HEK293T (cell line): ENCODE measurements around the gene STK39.

Source experiments
- CTCF ChIA-PET: fragments of 350-600 bp; formaldehyde crosslinking; extraction: SDS; loops from one replicate; lab custom pipeline; 2021; ENCODE audit warnings: antibody characterized with exemption, inconsistent platforms; lab: Yijun Ruan, JAX
- POLR2A ChIA-PET: fragments of 350-600 bp; formaldehyde crosslinking; extraction: SDS; loops from one replicate; lab custom pipeline; 2020; ENCODE audit warnings: antibody characterized with exemption, inconsistent platforms; lab: Yijun Ruan, JAX
- DNase-seq: peaks from one replicate; pipeline ENCODE4 v3.0.0; 2012; ENCODE audit warnings: mixed read lengths; ENCODE audit errors: extremely low spot score
- ARNT ChIP-seq: fragments of 450-650 bp; IDR thresholded peaks from 2 replicates; pipeline ENCODE4 v1.6.1; 2017; ENCODE audit warnings: mild to moderate bottlenecking
- BHLHE40 ChIP-seq: fragments of 450-650 bp; IDR thresholded peaks from 2 replicates; pipeline ENCODE4 v1.6.1; 2016; ENCODE audit warnings: mild to moderate bottlenecking, moderate library complexity, borderline replicate concordance
- CTBP1 ChIP-seq: fragments of 450-650 bp; IDR thresholded peaks from 2 replicates; pipeline ENCODE4 v1.6.1; 2016; ENCODE audit warnings: borderline replicate concordance
- ELF4 ChIP-seq: fragments of 450-650 bp; IDR thresholded peaks from 2 replicates; pipeline ENCODE4 v1.6.1; 2017; ENCODE audit warnings: antibody characterized with exemption
- FOXA1 ChIP-seq: fragments of 450-650 bp; IDR thresholded peaks from 2 replicates; pipeline ENCODE4 v1.6.1; 2016; ENCODE audit warnings: mild to moderate bottlenecking
- FOXK2 ChIP-seq: fragments of 450-650 bp; IDR thresholded peaks from 2 replicates; pipeline ENCODE4 v1.6.1; 2016; ENCODE audit warnings: mild to moderate bottlenecking
- FOXM1 ChIP-seq: fragments of 450-650 bp; IDR thresholded peaks from 2 replicates; pipeline ENCODE4 v1.6.1; 2017; ENCODE audit warnings: mild to moderate bottlenecking, borderline replicate concordance
- HDGF ChIP-seq: fragments of 450-650 bp; IDR thresholded peaks from 2 replicates; pipeline ENCODE4 v1.6.1; 2017; ENCODE audit warnings: antibody characterized with exemption, borderline replicate concordance
- L3MBTL2 ChIP-seq: fragments of 450-650 bp; conservative IDR thresholded peaks from 2 replicates; pipeline ENCODE4 v1.6.1; 2016; ENCODE audit warnings: mild to moderate bottlenecking
- LEF1 ChIP-seq: fragments of 450-650 bp; IDR thresholded peaks from 2 replicates; pipeline ENCODE4 v1.6.1; 2017; ENCODE audit warnings: mild to moderate bottlenecking, borderline replicate concordance
- NFRKB ChIP-seq: fragments of 450-650 bp; IDR thresholded peaks from 2 replicates; pipeline ENCODE4 v1.6.1; 2016; ENCODE audit warnings: mild to moderate bottlenecking, moderate library complexity
- SP1 ChIP-seq: fragments of 450-650 bp; IDR thresholded peaks from 2 replicates; pipeline ENCODE4 v1.6.1; 2017
- SUZ12 ChIP-seq: fragments of 450-650 bp; IDR thresholded peaks from 2 replicates; pipeline ENCODE4 v1.6.1; 2016; ENCODE audit warnings: mild to moderate bottlenecking
- TARDBP ChIP-seq: fragments of 450-650 bp; IDR thresholded peaks from 2 replicates; pipeline ENCODE4 v1.6.1; 2016
- ZNF384 ChIP-seq: fragments of 450-650 bp; IDR thresholded peaks from 2 replicates; pipeline ENCODE4 v1.6.1; 2016
- TF ChIP-seq, protein P1 (sequence below): fragments of 450-650 bp; IDR thresholded peaks from 2 replicates; pipeline ENCODE4 v1.6.1; 2016

STK39 gene

DNA sequence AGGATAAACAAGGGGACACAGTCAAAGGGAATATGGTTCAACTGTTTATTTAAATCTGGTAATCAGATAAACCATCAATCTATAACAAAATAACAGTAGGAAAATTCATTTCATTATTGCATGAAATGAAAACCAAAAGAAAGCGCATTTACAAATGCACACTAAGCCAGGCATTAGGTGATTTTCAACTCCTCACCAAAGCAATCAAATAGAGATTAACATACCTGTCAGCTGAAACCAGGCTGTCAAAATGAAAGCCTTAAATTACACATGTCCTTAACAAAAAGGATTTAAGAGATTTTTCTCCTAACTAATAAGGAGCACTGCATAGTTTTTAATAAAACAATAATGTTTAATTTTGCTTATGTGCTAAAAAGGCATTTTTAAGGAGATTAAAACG lies 23.0 kb downstream of the STK39 start:
- no peak for DNase-seq
- CTCF ChIA-PET = no interaction called here
- TF ChIP-seq, protein P1, sequence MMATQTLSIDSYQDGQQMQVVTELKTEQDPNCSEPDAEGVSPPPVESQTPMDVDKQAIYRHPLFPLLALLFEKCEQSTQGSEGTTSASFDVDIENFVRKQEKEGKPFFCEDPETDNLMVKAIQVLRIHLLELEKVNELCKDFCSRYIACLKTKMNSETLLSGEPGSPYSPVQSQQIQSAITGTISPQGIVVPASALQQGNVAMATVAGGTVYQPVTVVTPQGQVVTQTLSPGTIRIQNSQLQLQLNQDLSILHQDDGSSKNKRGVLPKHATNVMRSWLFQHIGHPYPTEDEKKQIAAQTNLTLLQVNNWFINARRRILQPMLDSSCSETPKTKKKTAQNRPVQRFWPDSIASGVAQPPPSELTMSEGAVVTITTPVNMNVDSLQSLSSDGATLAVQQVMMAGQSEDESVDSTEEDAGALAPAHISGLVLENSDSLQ = no peak
- TF ChIP-seq TARDBP (no peak), HDGF (no peak), FOXM1 (no peak), FOXA1 (no peak)
- POLR2A ChIA-PET = no interaction called here

DNA sequence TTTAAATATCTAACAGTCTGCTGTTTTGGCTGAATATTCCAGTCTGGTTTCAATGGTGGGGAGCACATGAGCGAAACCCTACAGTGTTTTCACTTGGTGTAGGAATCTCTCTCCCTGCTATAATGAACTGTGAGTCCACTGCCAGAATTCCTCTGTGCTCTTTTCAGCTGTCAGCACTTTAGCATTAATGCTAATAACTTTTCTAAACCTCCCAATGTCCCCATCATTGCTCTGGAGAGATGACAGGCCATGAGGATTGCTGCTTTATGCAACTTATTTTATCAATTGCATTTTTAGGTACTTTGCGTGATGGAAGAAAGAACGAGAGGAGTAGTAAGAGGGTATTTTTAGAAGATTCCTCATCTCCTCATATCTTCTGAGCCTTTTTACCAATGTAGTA lies 25.3 kb downstream of the STK39 start:
- POLR2A ChIA-PET = no interaction called here
- TF ChIP-seq ARNT (no peak), ELF4 (no peak), SUZ12 (no peak), L3MBTL2 (no peak), ZNF384 (no peak), FOXM1 (no peak), TARDBP (no peak), FOXK2 (no peak), FOXA1 (no peak), SP1 (no peak), CTBP1 (no peak), LEF1 (no peak)
- TF ChIP-seq, protein P1 = no peak
- no peak for DNase-seq
- CTCF ChIA-PET = no interaction called here

DNA sequence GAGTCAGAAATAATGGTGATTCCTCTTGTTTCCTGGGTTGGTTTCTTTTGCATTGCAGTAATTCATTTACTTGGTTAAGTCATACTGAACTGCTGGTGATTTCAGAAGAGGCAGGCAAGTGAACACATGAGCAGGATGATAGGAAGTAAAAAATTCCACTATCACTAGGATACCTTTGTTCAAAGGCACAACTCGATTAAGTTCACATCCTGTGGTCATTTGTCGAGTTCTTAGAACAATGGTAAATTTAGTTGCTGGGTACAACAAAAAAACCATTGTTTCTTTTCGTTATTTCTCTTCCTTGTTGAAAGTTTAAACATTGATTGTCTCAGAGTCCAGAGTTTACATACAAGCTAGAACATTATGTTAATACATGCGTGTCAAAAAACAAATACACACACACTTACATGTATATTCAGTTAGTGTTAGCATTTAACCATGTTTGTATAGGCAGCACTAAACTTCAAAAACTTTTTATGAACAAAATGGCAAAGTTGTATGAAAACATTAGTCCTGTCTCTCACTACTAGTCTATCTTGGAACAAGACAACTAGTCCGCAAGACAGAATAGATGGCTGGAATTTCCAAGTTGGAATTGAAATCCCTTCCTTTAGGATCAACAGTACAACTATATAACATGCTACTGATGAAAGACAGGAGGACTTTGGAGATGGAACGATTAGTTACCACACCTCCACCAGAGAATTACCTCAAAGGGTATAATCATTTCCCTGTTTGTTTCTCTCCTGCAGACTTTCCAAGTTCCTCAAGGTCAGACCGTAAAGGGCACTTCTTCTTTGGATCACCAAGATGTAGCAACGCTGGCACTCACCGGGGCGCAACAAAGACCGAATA lies 26.2 kb downstream of the STK39 start:
- no peak for DNase-seq
- CTCF ChIA-PET = no interaction called here
- TF ChIP-seq LEF1 = no peak
- POLR2A ChIA-PET = no interaction called here

DNA sequence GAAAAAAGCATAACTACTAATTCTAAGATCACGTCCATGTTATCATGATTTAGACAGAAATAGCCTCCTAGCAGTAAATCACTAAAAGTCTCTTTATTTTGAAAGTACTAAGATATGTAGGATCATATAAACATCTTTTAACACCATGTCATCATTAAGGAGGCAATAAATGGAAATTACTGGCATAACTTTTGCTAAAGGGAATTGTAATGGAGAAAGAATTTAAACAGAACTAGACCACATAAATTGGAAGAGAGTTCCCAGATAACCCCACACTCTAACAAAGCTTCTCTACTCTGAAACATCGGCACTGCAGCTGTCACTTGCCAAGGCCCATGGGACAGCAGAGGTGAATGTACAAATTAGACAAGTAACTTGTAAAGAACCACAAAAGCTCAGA lies 29.5 kb downstream of the STK39 start:
- ChIA-PET CTCF (no interaction called here), POLR2A (no interaction called here)
- DNase-seq = no peak
- no peak for TF ChIP-seq FOXK2
- no peak for TF ChIP-seq SUZ12
- TF ChIP-seq HDGF = no peak
- TF ChIP-seq BHLHE40 = no peak
- no peak for TF ChIP-seq NFRKB
- no peak for TF ChIP-seq L3MBTL2
- no peak for TF ChIP-seq FOXA1
- TF ChIP-seq SP1 = no peak
- TF ChIP-seq TARDBP = no peak
- TF ChIP-seq ZNF384 = no peak
- no peak for TF ChIP-seq LEF1

DNA sequence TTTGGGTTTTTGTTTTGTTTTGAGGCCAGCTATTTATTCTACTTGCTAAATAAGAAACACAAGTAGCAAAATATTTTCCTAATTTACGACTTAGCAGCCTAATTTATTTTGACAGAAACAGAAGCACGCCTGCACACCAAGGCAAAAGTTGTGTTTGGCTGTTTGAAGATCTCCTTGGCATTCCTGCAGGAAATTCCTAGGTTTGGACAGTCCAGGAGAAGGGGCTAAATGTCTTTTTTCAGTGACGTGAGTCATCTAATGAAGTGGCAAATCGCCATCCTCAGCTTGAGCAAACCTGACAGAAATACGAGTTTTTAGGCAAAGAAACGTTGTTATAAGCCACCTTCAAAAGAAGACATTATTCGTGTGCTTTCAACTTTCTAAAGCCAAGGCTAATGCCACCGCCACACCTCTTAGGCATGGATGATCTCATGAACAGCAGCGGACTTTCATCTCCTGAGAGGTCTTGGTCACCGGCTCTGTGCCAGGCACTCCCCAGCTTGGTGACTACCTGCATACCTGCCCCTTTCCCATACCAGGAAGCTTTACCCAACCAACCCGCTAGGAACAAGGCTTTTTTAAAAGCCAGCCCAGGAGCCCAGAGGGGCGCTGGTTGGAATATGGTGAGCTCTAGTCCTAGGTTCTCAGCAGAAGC lies 30.9 kb downstream of the STK39 start:
- TF ChIP-seq HDGF = no peak
- TF ChIP-seq FOXK2 = no peak
- no peak for TF ChIP-seq SUZ12
- no peak for TF ChIP-seq FOXA1
- TF ChIP-seq SP1 = no peak
- TF ChIP-seq L3MBTL2 = no peak
- no peak for TF ChIP-seq ELF4
- no peak for TF ChIP-seq ZNF384
- TF ChIP-seq BHLHE40 = no peak
- TF ChIP-seq CTBP1 = no peak
- no peak for TF ChIP-seq ARNT
- TF ChIP-seq FOXM1 = no peak
- no peak for DNase-seq
- ChIA-PET POLR2A (no interaction called here), CTCF (no interaction called here)

DNA sequence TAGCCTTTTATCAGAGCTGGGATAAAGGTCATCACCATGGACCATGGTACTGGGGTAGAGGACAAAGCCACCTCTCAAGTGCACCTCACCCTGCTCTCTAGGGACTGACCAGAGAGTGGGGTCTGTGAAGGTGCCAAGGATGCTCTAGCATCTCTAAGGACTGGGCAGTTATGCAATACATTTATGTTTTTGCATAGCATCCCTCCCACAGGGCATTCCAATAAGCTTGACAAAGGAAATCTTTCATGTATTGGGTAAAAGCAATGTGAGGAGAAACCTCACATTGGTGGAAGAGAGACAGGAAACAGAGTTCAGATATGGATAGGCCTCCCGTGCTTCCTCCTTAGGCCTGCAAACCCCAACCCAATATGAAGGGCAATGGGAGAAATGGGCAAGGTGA lies 31.6 kb downstream of the STK39 start:
- ChIA-PET CTCF (no interaction called here), POLR2A (no interaction called here)
- TF ChIP-seq TARDBP (no peak), FOXK2 (no peak), FOXM1 (no peak), CTBP1 (no peak), L3MBTL2 (no peak), LEF1 (no peak)
- DNase-seq = no peak

DNA sequence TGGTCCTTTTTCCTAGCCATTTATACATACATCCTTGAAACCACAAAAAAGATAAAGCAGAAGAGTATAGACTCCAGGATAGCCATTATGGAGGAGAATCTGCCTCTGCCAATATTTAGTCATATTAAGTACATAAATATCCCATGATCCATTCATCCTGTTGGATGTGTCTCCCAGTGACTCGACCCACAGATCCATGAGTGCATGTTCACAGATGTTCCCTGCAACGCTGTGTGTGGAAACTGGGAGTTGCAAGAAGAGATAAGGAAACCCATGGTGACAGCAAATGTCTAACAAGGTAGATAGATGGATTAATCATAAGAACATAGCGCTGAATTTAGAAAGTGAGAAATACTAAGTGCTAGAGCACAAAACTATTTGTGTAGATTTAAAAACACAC lies 34.5 kb downstream of the STK39 start:
- TF ChIP-seq CTBP1 = no peak
- CTCF ChIA-PET = no interaction called here
- no peak for DNase-seq
- POLR2A ChIA-PET = no interaction called here
